Measurements from ENCODE around the gene CAPN9.

The CAPN9 gene

DNA sequence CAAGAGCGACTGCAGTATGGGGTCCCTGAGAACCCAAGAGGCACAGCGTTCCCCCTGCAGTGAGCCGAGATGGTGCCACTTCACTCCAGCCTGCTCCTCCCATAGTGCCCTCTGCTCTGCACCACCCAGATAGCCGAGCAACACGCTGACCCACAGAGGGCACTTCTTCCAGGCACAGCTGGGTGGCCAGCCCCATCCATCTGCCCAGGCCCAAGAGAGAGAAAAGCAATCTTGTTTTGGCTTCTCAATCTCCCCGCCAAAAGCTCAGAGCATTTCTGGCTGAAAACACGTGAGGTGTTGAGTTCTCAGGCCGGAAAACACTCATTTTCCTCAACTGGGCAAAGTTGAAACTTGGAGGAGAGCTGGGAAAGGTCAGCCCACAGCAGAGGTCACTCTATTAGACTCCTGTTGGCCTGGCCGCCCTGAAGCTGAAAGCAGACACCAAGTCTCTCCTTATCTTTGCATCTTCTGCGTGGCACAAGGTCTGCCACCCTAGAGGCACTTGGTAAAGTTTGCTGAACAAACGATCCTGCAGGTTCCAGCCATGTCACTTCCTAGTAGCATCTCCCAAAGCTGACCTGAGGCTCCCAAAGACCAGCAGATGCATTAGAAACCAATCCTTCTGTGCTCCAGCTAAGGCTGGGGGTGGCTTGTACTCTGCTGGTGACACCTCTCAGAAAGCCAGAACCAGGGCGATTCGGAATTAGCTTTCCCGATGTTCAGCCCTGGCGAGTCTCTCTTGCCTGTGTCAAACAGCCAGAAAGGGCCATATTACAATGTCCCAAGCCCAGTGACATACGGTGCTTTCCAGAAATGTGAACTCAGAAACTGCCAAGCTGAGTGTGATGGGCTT lies 10.9 kb downstream of the CAPN9 start:
- no peak for DNase-seq (ENCODE audit: low read depth)
- TF ChIP-seq, protein P1, sequence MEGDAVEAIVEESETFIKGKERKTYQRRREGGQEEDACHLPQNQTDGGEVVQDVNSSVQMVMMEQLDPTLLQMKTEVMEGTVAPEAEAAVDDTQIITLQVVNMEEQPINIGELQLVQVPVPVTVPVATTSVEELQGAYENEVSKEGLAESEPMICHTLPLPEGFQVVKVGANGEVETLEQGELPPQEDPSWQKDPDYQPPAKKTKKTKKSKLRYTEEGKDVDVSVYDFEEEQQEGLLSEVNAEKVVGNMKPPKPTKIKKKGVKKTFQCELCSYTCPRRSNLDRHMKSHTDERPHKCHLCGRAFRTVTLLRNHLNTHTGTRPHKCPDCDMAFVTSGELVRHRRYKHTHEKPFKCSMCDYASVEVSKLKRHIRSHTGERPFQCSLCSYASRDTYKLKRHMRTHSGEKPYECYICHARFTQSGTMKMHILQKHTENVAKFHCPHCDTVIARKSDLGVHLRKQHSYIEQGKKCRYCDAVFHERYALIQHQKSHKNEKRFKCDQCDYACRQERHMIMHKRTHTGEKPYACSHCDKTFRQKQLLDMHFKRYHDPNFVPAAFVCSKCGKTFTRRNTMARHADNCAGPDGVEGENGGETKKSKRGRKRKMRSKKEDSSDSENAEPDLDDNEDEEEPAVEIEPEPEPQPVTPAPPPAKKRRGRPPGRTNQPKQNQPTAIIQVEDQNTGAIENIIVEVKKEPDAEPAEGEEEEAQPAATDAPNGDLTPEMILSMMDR (conservative IDR thresholded peaks at IDR 0.05; ENCODE audit: low read depth, low read length) = no peak

DNA sequence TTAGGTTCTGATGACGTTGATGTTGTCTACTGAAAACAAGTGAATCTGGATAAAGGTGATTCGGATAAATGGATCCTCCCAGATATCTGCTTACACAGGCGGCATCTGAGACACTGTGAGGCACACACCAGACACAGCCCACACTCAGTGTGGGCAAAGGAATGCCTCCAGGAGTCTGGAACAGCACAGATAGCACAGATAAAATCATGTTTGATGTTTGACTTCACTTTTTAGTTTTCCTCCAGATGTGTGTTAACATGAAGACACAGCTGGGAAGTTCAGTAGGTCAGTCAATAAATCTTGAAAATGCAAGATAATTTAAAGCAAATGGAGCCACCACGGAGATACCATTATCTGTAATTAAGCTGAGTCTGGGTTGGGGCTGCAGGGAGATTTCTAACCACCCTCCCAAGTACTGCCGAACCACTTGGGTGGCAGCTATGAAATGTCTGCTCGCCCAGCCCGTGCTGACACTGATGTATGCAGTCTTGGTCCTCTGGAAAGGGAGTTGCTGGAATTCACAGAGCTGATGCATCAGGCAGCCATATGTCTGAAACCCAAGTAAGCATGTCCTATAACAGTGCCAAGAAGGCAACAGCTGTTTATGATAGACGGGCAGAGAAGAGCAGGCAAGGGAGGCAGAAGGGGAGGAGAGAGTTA lies 11.7 kb downstream of the CAPN9 start:
- no peak overlapping the region for H3K4me3 ChIP-seq (ENCODE audit: low read length)
- TF ChIP-seq, protein P1 (conservative IDR thresholded peaks at IDR 0.05; ENCODE audit: low read depth, low read length) = no peak
- no peak for DNase-seq (ENCODE audit: low read depth)

More for the DNA sequence above, 10.9 kb downstream of the CAPN9 start:
- no peak overlapping the region for H3K4me3 ChIP-seq (ENCODE audit: low read length)

DNA sequence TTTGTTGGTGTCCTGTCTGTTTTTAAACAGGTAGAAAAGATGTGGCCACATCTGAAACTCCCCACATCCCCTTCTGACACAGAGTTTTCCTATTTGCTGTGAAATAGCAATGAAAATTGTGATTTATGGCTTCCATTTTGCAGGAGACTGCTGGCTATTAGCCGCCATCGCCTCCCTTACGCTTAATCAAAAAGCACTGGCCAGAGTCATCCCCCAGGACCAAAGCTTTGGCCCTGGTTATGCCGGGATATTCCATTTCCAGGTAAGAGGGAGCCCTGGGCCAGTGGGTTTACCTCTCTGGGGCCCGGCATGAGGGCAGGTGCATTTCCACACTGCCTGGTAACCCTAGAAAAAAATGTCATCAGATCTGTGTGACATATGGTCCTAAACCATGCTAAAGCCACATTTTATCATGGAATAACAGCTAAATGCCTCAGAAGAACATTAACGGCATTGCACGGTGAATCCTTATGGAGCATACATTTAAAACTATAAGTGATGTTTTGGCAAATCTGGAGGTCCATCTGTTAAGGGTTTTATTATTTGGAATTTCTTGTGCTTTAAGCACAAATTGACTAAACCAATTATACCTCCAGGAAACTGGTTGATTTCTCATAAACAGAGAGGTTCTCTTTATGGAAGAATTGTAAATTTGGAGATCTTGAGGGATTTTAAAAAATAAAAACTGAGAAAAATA lies 12.3 kb downstream of the CAPN9 start:
- no peak for DNase-seq (ENCODE audit: low read depth)
- H3K4me3 ChIP-seq (ENCODE audit: low read length) = no peak overlapping the region
- TF ChIP-seq, protein P1 (conservative IDR thresholded peaks at IDR 0.05; ENCODE audit: low read depth, low read length) = no peak

DNA sequence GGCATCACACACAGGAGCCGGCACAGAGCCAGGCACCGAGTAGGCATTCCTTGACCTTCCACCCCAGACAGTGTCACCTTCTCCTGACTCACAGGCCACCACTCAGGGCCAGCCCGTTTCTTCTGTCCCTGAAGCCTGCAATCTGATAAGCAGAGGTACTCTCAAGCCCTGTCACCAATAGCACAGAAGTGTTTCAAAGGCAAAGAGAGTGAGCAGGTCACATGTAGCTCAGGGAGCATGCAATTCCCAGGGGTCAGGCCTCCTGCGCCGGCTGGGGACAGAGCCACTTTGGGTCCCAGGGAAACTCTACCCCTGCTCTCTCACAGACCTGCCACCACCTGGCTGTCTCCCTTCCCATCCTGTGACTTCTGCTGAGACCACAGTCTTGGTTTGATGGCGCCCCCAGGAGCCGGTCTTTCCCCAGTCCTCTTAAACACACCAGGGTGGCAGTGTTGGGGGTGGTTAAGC lies 13.2 kb downstream of the CAPN9 start:
- H3K4me3 ChIP-seq (ENCODE audit: low read length) = no peak overlapping the region
- TF ChIP-seq, protein P1 (conservative IDR thresholded peaks at IDR 0.05; ENCODE audit: low read depth, low read length) = no peak
- no peak for DNase-seq (ENCODE audit: low read depth)

DNA sequence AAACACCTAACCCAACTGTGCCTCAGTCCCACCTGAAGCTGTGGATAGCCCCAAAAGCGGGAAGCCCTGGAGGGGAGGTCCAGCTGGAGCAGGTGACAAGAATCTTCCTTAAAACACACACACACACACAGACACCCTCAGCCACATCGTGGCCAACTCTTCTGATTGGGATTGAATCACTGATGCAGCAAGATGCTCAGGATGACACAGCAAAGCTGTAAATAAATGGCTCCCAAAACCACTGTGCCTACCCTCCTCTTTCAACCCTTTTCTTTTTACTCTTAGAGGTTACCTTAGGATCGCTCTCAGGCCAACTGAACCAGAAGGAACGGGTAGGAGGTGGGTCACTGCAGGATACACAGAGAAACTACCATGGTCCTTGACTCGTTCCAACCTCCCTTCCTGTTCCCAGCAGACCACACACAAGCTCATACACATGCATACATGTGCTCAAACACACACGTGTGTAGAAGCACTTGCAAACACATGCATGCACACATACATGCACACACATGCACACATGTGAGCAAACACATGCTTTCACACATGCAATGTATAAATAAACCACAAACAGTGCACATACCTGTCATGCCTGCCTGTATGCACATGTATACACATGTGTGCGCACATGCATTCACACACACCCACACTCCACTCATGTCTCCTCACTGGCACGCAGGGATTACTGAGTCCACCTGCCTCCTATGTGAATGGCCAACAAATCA lies 14.4 kb downstream of the CAPN9 start:
- TF ChIP-seq, protein P1 (conservative IDR thresholded peaks at IDR 0.05; ENCODE audit: low read depth, low read length) = no peak
- H3K4me3 ChIP-seq (ENCODE audit: low read length) = no peak overlapping the region
- DNase-seq (ENCODE audit: low read depth) = no peak

DNA sequence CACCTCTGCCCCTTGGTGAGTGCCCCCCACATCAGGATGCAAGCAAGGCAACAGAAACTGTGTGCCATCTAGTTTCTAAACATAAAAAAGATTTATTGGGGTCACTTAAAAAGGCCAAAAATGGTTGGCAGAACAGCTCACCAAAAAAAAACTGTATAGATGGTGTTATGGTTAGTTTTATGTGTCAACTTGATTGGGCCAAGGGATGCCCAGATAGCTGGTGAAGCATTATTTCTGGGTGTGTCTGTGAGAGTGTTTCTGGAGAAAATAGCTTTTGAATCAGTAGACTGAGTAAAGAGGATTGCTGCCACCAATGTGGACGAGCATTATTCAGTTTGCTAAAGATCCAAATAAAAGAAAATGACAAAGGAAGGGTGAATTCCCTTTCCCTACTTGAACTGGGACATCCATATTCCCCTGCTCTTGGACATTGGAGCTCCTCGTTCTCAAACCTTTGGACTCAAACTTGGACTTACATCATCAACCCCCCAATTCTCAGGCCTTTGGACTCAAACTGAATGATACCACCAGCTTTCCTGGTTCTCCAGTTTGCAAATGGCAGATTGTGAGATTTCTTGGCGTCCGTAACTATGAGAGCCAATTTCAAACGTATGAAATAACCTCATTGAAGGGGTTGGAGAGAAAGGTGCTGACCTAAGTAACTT lies 16.9 kb downstream of the CAPN9 start:
- no peak for DNase-seq (ENCODE audit: low read depth)
- TF ChIP-seq, protein P1 (conservative IDR thresholded peaks at IDR 0.05; ENCODE audit: low read depth, low read length) = no peak
- no peak overlapping the region for H3K4me3 ChIP-seq (ENCODE audit: low read length)
